ENCODE data around the gene TEX2. TPM values are rescaled to one million over a fixed set of nuclear protein-coding genes. Genes with fewer than 3 reads are reported as not detected.
A peak's percentile ranks its signal among the peaks of the same experiment; 100 is the strongest.

The TEX2 gene
- total and polyA plus RNA-seq, 2 donors (not counting 3 experiments of a cell fraction or from before 2014, with no cell fraction given), result 13.3 to 25.8 TPM

- H3K4me2 ChIP-seq (ENCODE audit: insufficient read depth, low read length), result peak overlapping the region; percentile 84
- DNase-seq (ENCODE audit: low read depth, low spot score) (peak; percentile 99), FAIRE-seq (peak; percentile 94)
- H3K9me3 ChIP-seq (replicated peaks; ENCODE audit: control insufficient read depth, insufficient read depth, low read length), result no peaks in the 10 kb centered on the region
- peak overlapping the region; percentile 31 to 72 (median 64) for H3K4me3 ChIP-seq (replicated peaks in 1 of 3; ENCODE audit: insufficient read depth in 1 of 3, low read depth in 1 of 3, low read length in 3 of 3)
- peaks cover 2 to 9% of the 10 kb centered on the region in 2 experiments for H3K36me3 ChIP-seq (ENCODE audit: control insufficient read depth in 2 of 2, extremely low read depth in 1 of 2, insufficient read depth in 2 of 2, low read length in 2 of 2)
- POLR2A ChIA-PET, result interaction anchor here (0.6 to 1.9 kb wide), 23 partner anchors 11 to 266 kb away, joined by 3 to 13 read pairs (median 4); partner anchors contain the start of genes ERN1, PRR29 and TEX2
- TF ChIP-seq, protein P1, sequence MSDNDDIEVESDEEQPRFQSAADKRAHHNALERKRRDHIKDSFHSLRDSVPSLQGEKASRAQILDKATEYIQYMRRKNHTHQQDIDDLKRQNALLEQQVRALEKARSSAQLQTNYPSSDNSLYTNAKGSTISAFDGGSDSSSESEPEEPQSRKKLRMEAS (IDR thresholded peaks at IDR 0.05; ENCODE audit: insufficient read depth, insufficient read length), result peak; percentile 100
- no peak for TF ChIP-seq GATA2 (IDR thresholded peaks at IDR 0.05; ENCODE audit: insufficient read depth, insufficient read length, low read depth, low read length)
- peak; percentile 20 for TF ChIP-seq FOS (IDR thresholded peaks at IDR 0.05; ENCODE audit: borderline replicate concordance, insufficient read depth, low read length)
- TF ChIP-seq JUN (IDR thresholded peaks at IDR 0.05; ENCODE audit: borderline replicate concordance, insufficient read depth, insufficient read length, low read depth), result no peak
- peak; percentile 71 for TF ChIP-seq MYC (IDR thresholded peaks at IDR 0.05; ENCODE audit: low read depth, low read length)
- no peak for TF ChIP-seq CTCF (IDR thresholded peaks at IDR 0.05; ENCODE audit: extremely low read depth in 1 of 2, insufficient read depth in 1 of 2, low read depth in 1 of 2, low read length in 2 of 2)
- no peak for TF ChIP-seq EZH2 (IDR thresholded peaks at IDR 0.05; ENCODE audit: borderline replicate concordance, low read depth, low read length, severe bottlenecking)
- peak; percentile 100 for TF ChIP-seq POLR2AphosphoS5 (IDR thresholded peaks at IDR 0.05; ENCODE audit: insufficient read depth, low read depth, low read length)
- TF ChIP-seq POLR2A (IDR thresholded peaks at IDR 0.05; ENCODE audit: low read depth, low read length), result peak; percentile 100
- intact Hi-C loops (cut with micrococcal nuclease), result loop anchor here (1.0 to 5.0 kb wide), 7 partner anchors 16 to 271 kb away; partner anchors contain the start of genes ERN1, PECAM1 and TEX2
- CTCF ChIA-PET, result interaction anchor here (0.8 to 5.1 kb wide), 13 partner anchors 14 to 274 kb away, joined by 3 to 48 read pairs (median 4); partner anchors contain the start of gene ERN1
- H4K20me1 ChIP-seq (replicated peaks; ENCODE audit: control insufficient read depth, extremely low read depth, insufficient read depth, low read length), result no peaks in the 10 kb centered on the region
- H3K9me1 ChIP-seq (replicated peaks; ENCODE audit: control insufficient read depth, extremely low read depth, insufficient read depth, low read length), result no peaks in the 10 kb centered on the region
- peak overlapping the region; percentile 89 for H3K9ac ChIP-seq (replicated peaks; ENCODE audit: extremely low read depth, insufficient read depth, low read length)
- peaks cover 13% of the 10 kb centered on the region for H3K79me2 ChIP-seq (ENCODE audit: control insufficient read depth, insufficient read depth, low read length)
- H3K27me3 ChIP-seq (ENCODE audit: control insufficient read depth in 2 of 2, insufficient read depth in 2 of 2, low read length in 2 of 2), result no peaks in the 10 kb centered on the region
- TSS peak; percentile 68 for BruUV-seq (replicated peaks)
- H2AFZ ChIP-seq (ENCODE audit: low read depth, low read length), result no peak overlapping the region
- peaks cover 21% of the 10 kb centered on the region for H3K4me1 ChIP-seq (ENCODE audit: control insufficient read depth, extremely low read depth, insufficient read depth, low read length)
- dilution Hi-C loops (cut with MboI; ENCODE audit: extremely low pct_ligation_motif_present, low sequenced_read_pairs), result loop anchor here (25.0 kb wide), 1 partner anchor 109 kb away; no protein-coding TSS in a partner anchor
- peak overlapping the region; percentile 63 for H3K27ac ChIP-seq (ENCODE audit: insufficient read depth, low read depth, low read length)
These were observed 117.2 kb downstream of the TEX2 start for GRCh38 chr17:64145751-64146417.

All from endothelial cell of umbilical vein (primary cell).